Left renal cortex interstitium (tissue), 4 donors: Measurements from ENCODE around the gene FABP6. TPM values are rescaled to one million over a fixed set of nuclear protein-coding genes. Genes with fewer than 3 reads are reported as not detected.
"Not testable (repeated sequence)": the region's sequence is repeated elsewhere in the genome, so short reads cannot be mapped to it uniquely, and the experiment has no call there.

Experiments used
- DNase-seq, 4 donors: peaks; one replicate each; pipeline ENCODE4 v3.0.0-alpha.2; 2013; ENCODE audit warnings: low read depth in 4 of 4, low spot score in 2 of 4, missing footprints in 1 of 4
- polyA plus RNA-seq, 4 donors: library from polyadenylated mRNA; unstranded; fragments of 120-200 nt; gene quantifications; one replicate each; pipeline ENCODE4 v1.2.1, GENCODE V29; 2013; ENCODE audit not compliant: insufficient read length in 4 of 4

Gene FABP6, protein sequence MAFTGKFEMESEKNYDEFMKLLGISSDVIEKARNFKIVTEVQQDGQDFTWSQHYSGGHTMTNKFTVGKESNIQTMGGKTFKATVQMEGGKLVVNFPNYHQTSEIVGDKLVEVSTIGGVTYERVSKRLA
- not detected for polyA plus RNA-seq

DNA sequence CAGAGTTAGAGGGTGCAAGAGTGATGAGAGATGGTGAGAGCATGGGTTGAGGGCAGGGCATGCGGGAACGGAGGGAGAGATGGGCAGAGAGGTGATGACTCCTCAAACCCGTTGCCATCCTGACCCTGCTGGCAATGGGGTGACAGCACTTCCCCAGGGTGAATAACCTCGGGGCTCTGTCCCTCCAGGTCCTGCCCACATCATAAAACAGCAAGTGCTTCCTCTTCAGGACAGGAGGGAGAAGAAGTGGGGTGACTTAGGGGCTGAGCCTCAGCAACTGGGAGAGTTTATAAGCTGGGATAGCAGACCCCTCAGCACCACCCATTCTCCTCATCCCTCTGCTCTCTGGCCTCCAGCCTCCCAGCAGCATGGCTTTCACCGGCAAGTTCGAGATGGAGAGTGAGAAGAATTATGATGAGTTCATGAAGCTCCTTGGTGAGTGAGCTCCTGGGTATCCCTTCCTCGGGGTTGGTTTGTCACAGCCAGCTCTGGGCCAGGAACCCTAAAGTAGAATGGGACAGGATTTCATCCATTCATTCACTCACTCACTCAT is at the start of gene FABP6:
Gene FABP6, plus strand, starts transcription at position 317 of the 553 bp plus-strand sequence. Its CDS starts 52 bp downstream, at position 369.
- no peak for DNase-seq

DNA sequence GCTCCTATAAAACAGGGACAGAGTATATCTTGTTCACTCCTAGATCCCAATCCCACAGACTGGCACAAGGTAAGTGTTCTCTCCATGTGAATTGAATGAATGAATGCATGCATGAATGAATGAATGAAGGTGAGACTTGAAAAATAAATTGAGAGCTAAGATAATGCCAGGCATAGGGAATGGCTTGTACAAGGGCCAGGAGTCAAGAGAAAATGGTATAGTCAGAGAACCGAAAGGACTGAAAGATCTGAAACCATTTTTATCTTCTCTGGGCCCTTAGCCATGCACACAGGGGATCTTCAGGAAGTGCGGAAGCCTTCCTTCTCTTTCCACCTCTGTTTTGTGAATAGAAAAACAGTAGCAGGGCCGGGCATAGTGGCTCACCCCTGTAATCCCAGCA is 48.4 kb upstream of the FABP6 start:
- no peak for DNase-seq

DNA sequence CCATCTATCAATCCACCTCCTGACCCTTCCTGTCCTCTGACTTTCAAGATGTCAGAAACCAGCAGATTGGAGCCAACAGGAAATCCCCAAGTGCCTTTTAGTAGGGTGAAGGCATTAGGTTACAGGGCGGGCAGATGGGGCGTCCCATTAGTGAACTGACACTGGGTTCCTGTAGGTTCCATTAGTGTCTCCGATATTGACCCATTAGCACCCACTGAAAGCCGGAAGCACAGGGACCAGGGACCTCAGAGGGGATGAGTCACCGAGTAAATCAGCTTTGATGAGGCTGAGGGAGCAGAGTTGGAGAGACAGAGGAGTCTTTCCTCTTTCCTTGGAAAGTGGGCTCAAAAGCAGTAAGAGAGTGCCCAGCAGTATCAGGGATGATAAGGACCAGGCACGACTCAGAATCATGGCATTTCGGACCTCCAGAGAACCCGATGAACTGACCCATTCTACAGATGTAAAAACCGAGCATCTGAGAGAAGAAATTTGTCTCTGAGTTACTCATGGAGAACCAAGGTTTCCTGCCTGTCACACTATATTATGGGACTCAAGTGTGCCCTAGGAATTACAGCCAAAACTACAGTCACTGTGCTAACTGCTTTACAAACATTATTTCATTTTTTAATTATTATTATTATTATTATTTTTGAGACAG is 47.2 kb upstream of the FABP6 start:
- DNase-seq: no peak

DNA sequence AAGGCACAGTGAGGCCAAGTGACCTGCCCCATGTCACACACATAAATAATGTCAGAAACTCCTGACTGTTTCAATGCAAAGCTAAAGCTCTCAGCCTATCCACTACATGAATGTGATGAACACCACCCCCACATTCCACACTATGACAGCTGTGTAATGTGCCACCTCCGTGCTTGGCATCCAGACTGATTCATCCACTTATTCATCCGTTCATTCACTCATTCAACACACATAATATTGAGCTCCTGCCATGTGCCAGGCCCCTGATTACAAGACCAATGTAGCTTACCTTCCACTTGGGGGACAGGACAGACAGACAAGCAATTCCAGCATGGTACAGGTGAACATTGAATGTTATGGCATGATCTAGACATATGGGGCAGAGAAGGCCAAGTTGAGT is 46.2 kb upstream of the FABP6 start:
- DNase-seq: no peak

DNA sequence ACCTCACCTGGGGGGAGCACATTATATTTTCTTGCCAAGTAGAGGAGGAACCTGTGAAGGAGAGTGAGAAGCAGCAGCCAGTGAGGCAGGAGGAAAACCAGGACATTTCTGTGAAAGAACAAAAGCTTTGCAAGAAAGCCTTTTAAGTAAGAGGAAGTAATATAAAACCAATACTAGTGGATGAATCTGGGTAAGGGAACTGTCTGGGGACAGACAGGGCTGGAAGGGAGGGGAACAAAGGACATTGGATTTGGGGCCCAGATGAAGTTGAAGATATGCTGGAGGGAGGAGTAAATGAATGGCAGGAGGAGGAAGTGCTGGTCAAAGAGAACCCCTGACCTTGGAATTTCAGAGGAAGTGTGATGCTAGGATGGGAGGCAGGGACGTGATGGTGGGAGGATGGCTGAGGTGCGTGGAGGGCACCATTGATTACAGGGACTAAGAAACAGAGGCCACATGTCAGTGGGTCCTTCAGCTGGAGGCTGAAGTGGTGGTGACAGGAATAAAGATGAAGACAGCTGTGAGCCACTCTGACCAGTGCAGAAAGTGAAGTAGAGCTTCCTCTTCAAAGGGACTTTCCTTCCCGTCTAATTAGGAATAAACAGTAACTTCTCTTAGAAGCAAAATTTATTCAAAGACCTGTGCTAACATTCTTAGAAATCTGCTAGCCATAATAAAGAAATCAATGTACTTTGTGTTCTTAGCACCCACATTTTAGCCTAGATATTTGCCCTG is 43.5 kb upstream of the FABP6 start:
- DNase-seq: no peak

DNA sequence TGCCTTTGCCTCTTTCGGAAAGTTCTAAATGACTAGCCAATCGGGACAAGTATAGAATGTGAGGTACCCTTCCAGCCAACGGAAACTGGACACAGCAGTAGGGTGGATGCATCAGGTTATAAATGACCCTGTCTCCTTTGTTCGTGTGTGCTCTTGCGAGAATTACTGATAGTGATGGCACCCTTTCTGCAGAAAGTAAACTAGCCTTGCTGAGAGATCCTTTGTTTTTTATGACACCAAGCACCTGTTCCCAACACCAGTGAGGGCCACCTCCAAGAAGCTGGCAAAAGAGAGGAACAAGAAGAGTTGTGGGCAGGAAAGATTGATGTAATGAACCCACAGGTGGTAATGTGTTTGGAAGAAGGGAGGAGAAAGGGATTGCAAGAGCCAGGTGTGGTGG is 42.8 kb upstream of the FABP6 start:
- no peak for DNase-seq

DNA sequence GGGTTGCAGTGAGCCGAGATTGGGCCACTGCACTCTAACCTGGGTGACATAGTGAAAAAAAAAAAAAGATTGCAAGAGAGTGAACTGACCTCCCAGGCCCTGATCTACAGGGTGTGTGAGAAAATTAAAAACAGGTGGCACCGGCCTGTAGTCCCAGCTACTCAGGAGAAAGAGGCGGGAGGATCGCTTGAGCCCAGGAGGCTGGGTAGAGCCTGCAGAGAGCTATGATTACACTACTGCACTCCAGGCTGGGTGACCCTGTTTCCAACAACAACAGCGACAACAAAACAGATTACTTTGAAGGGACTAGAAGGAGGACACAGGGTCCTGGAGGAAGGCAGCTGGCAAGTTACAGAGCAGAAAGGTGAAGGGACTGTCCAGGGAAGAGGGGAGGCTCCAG is 42.2 kb upstream of the FABP6 start:
- DNase-seq: no peak

DNA sequence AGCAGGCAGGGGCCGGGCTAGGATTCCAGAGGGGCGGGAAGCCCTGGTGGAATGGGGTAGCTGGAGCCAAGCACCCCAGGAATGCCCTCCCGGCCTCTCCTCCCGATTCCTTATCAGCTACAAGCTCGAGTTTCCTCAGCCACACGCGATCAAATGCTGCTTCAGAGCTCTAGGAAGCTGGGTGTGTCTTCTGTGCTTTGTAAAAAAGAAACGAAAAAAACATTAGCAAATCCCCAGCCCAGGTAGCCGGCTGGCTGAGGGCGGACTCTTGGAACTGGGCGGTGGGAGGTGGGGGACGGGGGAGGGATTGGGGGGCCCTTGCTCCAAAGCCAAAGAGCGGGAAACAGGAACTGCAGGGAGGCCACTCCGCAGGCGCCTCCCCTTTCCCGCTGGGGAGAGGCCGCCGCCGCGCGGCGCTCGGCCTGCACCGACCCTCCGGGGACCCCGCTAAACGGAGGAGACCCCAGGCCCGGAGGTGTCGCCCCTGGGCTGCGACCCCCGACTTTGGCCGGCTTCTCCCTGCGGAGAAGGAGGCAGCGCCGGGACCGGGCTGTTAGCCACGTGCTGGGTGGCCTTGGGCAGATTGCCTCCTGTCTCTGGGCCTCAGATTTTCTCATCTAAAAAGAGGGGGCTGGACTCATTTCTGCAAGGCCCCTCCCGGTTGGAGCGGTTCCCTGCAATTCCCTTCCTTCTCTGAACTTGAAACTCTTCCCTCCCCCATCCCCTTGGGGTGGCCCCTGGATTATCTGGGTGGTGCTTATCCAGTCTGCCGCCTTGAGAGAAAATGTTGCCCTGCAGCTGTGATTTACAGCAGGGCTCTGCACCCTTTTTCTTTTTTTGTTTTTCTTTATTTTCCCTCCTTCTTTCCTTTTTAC is 40.9 kb upstream of the FABP6 start:
- DNase-seq: peak in 1 of 4 donors; percentile 21

DNA sequence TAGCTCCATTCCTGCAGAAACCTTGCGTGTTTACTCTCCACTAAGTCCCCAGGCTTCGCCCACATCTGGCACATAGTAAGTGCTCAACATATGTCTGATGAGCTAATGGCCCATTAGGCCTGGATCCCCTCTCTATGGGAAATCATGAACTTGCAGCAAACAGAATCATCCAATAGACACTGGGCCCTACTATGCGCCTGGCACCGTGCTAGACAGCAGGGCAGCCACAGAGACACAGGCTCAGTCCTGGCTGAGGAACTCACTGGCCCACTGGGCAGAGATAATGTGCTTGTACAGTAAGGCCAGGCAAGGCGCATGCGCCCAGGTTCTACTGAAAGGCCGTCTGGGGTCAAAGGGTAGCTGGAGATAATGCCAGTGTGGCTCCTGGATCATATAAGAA is 36.9 kb upstream of the FABP6 start:
- no peak for DNase-seq

DNA sequence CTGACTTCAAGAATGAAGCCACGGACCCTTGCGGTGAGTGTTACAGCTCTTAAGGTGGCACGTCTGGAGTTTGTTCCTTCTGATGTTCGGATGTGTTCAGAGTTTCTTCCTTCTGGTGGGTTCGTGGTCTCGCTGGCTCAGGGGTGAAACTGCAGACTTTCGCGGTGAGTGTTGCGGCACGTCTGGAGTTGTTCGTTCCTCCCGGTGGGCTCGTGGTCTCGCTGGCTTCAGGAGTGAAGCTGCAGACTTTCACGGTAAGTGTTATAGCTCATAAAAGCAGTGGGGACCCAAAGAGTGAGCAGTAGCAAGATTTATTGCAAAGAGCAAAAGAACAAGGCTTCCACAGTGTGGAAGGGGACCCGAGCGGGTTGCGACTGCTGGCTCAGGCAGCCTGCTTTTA is 36.2 kb upstream of the FABP6 start:
- not testable (repeated sequence) for DNase-seq

DNA sequence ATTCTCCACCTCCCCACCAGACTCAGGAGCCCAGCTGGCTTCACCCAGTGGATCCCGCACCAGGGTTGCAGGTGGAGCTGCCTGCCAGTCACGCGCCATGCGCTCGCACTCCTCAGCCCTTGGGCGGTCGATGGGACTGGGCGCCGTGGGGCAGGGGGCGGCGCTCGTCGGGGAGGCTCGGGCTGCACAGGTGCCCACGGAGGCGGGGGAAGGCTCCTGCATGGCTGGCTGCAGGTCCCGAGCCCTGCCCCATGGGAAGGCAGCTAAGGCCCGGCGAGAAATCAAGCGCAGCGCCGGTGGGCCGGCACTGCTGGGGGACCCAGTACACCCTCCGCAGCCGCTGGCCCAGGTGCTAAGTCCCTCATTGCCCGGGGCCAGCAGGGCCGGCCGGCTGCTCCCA is 35.5 kb upstream of the FABP6 start:
- not testable (repeated sequence) for DNase-seq

DNA sequence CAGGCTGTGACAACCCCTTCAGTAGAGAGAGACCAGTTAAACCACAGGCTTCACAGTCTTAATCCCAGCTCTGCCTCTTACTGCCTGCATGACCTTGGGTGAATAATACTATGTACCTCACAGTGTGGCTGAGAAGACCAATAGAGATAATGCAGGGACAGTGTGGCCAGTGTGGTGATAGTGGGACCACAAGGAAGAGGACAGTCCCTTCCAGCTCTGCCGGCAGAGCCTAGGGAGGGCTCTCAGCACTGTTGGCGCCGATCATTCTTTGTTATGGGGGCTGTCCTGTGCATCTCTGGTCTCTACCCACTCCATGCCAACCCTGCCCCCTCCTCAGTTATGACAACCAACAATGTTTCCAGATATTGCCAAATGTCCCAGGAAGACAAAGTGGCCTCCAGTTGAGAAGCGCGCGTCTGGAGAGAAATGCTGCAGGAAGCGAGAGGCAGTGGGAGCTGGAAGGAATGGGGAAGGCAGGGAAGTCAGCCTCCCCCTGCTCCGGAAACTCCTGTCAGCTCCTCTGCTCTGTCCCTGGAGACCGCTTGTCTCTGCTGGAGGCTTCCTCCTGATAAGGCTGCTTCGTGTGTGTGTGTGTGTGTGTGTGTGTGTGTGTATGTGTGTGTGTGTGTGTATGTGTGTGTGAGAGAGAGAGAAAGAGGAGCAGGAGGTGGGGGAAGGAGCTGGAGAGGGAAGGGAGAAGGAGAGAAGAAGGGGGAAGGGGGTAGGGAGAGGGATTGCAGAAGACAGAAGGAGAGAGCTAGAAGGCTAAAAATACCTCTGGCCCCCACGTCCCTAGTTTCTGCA is 31.8 kb upstream of the FABP6 start:
- peak in 2 of 4 donors; percentile 19 to 53 for DNase-seq

DNA sequence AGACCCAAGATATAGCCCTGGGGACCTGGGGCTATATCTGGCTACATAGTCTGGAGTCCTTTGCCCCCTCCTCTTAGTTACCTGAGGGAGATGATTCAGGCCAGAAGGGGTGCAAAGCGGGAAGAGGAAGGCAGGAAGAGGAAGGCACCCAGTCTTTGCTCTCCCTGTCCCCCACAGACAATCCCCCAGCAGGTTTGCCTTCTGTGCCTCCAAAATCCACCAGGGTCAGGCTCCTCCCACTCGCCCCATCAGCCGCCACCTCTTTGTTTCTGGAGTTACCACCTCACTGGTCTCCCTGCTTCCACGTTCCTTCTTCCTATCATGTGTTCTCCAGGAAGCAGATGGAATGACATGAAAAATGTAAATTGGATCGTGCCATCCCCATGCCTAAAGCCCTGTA is 31.2 kb upstream of the FABP6 start:
- no peak for DNase-seq

DNA sequence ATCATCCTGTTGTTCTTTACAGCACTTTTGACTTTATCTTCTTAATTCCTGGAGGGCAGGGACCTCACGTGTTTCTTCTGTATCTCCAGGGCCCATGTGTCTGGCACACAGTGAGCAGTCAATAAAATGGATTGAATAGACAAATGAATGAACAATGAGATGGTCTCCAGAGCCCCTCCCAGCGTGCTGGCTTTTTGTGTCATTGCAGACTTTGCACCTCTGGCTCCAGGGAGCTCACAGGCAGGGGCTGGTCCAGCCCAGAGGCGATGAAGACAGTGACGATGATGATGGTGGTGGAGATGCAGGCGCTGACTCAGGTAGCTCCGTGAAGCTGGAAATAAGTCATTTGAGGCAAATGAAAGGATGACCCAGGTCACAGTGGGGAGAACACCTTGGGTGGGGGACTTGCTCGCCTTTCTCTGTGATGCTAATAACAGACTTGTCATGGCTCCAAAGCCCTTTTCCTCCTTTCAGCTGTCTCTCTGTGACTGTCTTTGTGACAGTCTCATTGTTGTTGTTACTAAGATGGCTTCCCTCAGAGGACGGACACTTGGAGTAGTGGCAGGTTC is 30.4 kb upstream of the FABP6 start:
- no peak for DNase-seq

DNA sequence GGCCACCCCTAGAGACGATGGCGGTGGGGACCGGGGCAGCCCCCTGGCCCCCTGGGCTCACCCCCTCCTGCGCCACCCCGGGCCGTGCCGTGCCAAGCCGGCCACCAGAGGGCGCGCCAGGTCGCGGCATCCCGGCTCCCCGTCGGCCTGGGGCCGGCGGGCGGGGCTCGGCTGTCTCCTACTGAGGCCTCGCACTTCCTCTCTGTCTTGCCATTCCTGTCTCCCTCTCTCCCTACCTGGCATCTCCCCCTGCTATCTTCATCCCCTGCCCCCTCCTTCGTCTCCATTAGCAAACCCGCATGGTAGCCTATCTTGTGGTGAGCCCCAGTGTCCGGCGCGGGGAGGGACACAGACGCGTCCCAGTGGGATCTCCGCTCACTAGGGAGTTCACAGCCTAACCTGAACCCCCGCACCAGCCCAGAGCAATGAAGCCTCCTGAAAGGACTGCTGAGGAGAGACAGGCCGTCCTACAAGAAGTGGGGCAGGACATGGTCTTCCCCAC is 29.8 kb upstream of the FABP6 start:
- DNase-seq: peak in 2 of 4 donors; percentile 17 to 37

DNA sequence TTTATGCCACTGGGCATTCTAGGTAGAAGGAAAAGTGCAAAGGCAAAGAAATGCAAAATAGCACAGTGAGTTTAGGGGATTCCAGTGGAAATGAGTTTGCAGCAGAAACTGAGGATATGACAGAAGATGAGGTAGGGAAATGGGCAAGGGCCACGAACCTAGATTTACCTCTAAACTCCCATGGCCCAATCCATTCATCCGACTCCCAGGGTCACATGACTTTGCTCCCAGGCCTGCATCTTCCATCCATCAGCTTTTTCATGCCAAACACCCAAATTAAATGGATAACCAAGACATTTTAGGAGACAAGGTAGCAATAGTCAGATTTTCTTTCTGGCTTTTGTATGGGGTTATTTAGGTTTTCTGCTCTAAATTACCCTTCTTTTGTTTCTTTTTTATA is 22.2 kb upstream of the FABP6 start:
- no peak for DNase-seq

DNA sequence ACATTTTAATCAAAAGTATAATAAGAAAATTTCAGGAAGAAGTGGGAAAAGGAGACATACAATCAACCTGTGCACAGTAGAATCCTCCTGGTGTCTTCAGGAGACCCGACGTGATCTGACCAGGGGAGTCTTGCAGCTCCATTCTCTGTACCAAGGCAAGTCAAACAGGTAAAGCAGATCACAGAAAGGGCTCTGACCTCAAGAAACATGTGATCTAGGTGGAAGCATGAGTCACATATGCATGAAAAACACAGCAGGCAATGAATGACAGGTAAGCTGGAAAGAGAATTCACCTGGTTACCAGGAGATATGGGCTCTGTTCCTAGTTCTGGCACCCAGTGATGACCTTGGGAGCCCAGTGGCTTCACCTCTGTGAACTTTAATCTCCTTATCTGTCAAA is 19.4 kb upstream of the FABP6 start:
- no peak for DNase-seq

DNA sequence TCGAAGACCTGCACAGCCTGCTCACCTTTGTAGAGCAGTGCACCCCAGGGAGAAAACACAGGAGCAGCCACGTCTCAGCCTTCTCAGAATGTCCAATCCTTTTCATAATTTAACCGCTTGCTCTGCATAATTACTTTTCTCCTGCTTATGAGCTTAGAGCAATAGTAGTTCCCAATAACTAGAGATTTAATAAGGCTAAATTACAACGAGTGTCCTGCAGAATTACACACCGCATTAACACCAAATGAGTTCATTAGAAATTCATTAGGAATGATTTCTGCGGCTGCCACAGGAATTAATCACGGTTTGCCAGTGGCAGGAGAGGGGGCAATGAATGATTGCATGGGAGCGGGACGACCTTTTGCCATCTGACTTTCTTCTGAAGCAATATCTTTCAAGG is 18.7 kb upstream of the FABP6 start:
- DNase-seq: no peak

DNA sequence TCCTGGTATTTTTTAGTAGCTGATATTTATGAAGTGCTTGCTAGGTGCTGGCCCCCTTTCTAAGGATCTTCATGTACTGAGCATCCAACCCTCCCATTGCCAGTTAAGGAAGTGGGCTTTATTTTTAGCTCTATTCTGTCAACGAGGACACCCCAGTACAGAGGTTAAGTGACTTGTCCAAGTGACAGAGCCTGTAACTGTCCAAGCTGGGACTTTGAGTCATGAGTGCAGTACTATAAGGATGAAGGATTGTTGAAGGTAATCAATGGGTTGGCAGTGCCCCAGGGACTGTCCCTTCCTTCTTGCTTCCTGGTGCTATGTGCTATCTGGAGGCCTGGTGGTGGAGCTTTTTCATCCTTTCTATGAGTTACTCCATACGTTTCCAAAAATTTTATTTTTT is 18.0 kb upstream of the FABP6 start:
- DNase-seq: no peak
